Measurements from ENCODE around the gene UNC80.

Gene UNC80

DNA sequence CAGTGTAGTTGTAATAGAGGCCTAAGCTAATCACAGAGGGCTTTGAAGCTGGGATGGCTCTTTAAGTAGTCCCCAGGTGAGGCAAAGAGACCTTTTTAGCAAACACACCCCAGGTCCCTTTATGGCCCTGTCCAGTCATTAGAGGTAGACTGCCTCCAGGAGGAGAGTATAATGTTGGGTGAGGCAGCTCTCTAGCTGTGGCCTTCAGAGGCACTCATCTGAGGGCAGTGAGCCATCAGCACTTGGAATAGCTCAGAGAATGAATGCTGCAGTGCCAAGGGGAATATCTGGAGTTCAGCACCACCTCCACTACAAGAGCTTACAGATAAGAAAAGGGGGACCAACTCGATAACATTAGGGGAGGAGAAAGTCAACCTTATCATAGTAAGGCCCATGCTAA, 52.8 kb downstream of the UNC80 start:
- DNase-seq (ENCODE audit: insufficient read length, low spot score), result no peak
- FAIRE-seq, result no peak
- TF ChIP-seq SPI1 (IDR thresholded peaks at IDR 0.05; ENCODE audit: low read depth, low read length) (no peak), POLR2AphosphoS5 (IDR thresholded peaks at IDR 0.05; ENCODE audit: low read depth, low read length) (no peak), PAX5 (IDR thresholded peaks at IDR 0.05; ENCODE audit: insufficient read depth, low read length, severe bottlenecking) (no peak), TAF1 (IDR thresholded peaks at IDR 0.05; ENCODE audit: low read depth, low read length) (no peak), POLR2A (IDR thresholded peaks at IDR 0.05; ENCODE audit: low read depth, low read length) (no peak), POU2F2 (IDR thresholded peaks at IDR 0.05; ENCODE audit: low read depth, low read length) (no peak)

DNA sequence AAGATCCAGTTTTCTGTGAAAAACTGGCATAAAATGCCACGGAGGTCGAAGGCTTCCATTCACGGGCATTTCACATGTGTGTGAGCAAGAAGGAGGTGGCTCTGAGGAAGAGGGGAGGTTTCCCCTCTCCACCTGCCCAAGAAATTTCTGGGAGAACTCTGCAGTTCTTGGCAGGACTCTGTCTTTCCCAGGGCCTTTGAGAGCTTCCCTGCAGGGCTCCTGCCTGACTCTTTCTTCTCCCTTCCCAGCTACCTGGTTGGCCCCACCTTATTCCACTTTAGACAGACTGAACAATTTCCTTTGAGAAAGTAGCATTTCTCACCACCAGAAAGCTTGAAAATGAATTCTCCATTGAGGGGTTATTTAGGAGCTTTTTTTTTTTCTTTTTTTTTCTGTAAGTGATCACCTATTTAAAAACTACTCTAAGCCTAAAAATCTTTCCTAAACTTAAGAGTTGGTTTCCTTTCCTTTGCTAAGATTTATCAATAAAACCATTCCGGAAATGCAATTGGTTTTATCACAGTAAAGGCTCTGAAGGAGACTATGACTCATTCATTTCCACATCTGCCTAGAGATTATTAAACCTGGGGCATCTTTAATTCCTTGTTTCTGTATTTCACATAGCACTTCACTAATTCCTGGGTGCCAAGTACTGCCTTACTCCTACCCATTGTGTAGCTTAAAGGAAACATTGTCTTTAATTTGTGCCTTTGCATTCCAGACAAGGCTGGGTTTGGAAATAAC, 59.3 kb downstream of the UNC80 start:
- no peak for TF ChIP-seq POU2F2 (IDR thresholded peaks at IDR 0.05; ENCODE audit: low read depth, low read length)
- no peak for TF ChIP-seq POLR2AphosphoS5 (IDR thresholded peaks at IDR 0.05; ENCODE audit: low read depth, low read length)
- no peak for TF ChIP-seq TAF1 (IDR thresholded peaks at IDR 0.05; ENCODE audit: low read depth, low read length)
- TF ChIP-seq SPI1 (IDR thresholded peaks at IDR 0.05; ENCODE audit: low read depth, low read length), result no peak
- no peak for TF ChIP-seq PAX5 (IDR thresholded peaks at IDR 0.05; ENCODE audit: insufficient read depth, low read length, severe bottlenecking)
- TF ChIP-seq POLR2A (IDR thresholded peaks at IDR 0.05; ENCODE audit: low read depth, low read length), result no peak
- DNase-seq (ENCODE audit: insufficient read length, low spot score) (no peak), FAIRE-seq (no peak)

DNA sequence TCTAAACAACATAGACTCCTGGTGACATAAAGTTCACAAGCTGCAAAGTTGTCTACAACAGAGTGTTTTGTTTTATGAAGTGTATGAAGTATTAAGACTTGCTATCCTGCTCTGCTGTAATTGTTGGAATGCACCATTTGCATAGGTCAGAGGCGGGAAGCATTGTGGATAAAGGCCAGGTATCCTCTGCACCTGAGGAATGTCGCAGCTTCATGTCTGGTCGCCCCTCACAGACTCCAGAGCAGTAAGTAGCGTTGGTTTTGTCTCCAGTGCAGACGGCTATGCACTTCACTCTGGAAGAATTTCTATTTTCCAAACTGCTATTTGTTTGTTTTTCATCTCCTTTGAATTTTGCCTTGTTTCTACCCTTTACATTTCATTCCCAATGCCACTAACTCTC, 63.1 kb downstream of the UNC80 start:
- TF ChIP-seq POU2F2 (IDR thresholded peaks at IDR 0.05; ENCODE audit: low read depth, low read length) (no peak), TAF1 (IDR thresholded peaks at IDR 0.05; ENCODE audit: low read depth, low read length) (no peak), POLR2AphosphoS5 (IDR thresholded peaks at IDR 0.05; ENCODE audit: low read depth, low read length) (no peak), POLR2A (IDR thresholded peaks at IDR 0.05; ENCODE audit: low read depth, low read length) (no peak), SPI1 (IDR thresholded peaks at IDR 0.05; ENCODE audit: low read depth, low read length) (no peak), PAX5 (IDR thresholded peaks at IDR 0.05; ENCODE audit: insufficient read depth, low read length, severe bottlenecking) (no peak)
- DNase-seq (ENCODE audit: insufficient read length, low spot score) (no peak), FAIRE-seq (no peak)

DNA sequence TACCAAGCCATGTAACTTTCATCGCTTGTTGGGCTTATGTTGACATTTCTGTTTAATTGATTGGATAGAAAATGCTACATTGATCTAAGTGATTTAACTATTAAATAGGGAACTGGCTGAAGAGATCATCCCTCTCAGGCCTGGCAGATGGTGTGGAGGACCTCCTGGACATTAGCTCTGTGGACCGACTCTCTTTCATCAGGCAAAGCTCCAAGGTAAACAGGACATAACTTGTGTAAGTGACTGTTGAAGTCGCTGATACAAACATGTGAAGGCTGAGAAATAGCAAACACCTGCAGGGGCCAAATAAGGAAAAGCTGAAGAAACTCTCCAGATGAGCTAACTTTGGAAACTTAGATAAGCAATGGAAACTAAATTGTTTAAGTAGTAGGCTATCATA, 68.8 kb downstream of the UNC80 start:
- TF ChIP-seq POLR2AphosphoS5 (IDR thresholded peaks at IDR 0.05; ENCODE audit: low read depth, low read length) (no peak), PAX5 (IDR thresholded peaks at IDR 0.05; ENCODE audit: insufficient read depth, low read length, severe bottlenecking) (no peak), TAF1 (IDR thresholded peaks at IDR 0.05; ENCODE audit: low read depth, low read length) (no peak), SPI1 (IDR thresholded peaks at IDR 0.05; ENCODE audit: low read depth, low read length) (no peak), POLR2A (IDR thresholded peaks at IDR 0.05; ENCODE audit: low read depth, low read length) (no peak)
- FAIRE-seq (no peak), DNase-seq (ENCODE audit: insufficient read length, low spot score) (no peak)

DNA sequence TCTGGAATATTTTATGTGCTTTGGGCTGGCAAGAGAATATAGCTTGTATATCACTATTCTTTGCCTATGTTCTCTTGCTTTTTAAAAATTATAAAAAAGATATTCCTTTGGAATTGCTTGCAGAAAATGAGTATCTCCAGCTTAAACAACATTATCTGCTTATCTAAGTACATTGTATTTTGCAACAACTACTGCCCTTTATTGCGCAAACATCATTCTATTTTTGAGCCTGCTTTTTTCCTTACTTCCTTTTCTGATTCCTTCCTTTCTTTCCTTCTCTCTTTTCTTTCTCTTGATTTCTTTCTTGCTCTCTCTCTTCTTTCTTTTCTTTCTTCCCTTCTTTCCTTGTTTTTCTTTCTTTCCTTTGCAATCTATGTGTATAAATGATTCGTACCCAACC, 74.0 kb downstream of the UNC80 start:
- DNase-seq (ENCODE audit: insufficient read length, low spot score) (no peak), FAIRE-seq (no peak)
- TF ChIP-seq POLR2A (IDR thresholded peaks at IDR 0.05; ENCODE audit: low read depth, low read length), result no peak
- no peak for TF ChIP-seq POLR2AphosphoS5 (IDR thresholded peaks at IDR 0.05; ENCODE audit: low read depth, low read length)
- TF ChIP-seq TAF1 (IDR thresholded peaks at IDR 0.05; ENCODE audit: low read depth, low read length), result no peak
- TF ChIP-seq POU2F2 (IDR thresholded peaks at IDR 0.05; ENCODE audit: low read depth, low read length), result no peak
- TF ChIP-seq PAX5 (IDR thresholded peaks at IDR 0.05; ENCODE audit: insufficient read depth, low read length, severe bottlenecking), result no peak
- no peak for TF ChIP-seq SPI1 (IDR thresholded peaks at IDR 0.05; ENCODE audit: low read depth, low read length)

DNA sequence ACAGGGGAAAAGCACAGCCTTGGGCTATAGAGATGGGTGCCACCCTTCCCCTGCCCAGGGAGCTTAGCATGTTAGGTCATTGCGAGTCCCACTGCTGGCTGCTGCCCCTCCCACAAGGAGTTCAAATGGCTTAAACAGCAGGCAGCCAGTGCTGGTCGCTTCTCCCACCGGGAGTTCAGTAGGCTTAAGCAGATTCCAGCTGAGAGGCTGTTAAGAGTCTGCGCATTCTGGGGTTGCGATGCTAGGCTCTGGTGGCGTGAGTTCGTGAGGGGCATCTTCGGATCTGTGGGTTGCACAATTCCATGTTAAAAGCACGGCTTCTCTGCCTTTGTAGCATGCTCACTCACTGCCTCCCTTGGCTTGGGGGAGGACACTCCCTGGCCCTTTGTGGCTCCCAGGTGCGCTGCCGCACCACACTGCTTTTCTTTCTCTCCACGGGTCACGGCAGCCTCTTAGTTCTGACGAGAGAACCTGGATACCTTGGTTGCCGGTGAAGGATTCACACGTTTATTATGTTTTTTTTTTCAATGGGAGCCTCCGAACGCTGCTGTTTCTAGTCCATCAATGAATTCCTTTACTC, 93.2 kb downstream of the UNC80 start:
- no peak for TF ChIP-seq TAF1 (IDR thresholded peaks at IDR 0.05; ENCODE audit: low read depth, low read length)
- TF ChIP-seq POLR2A (IDR thresholded peaks at IDR 0.05; ENCODE audit: low read depth, low read length), result no peak
- no peak for TF ChIP-seq POU2F2 (IDR thresholded peaks at IDR 0.05; ENCODE audit: low read depth, low read length)
- TF ChIP-seq SPI1 (IDR thresholded peaks at IDR 0.05; ENCODE audit: low read depth, low read length), result no peak
- TF ChIP-seq PAX5 (IDR thresholded peaks at IDR 0.05; ENCODE audit: insufficient read depth, low read length, severe bottlenecking), result no peak
- no peak for TF ChIP-seq POLR2AphosphoS5 (IDR thresholded peaks at IDR 0.05; ENCODE audit: low read depth, low read length)
- no peak for DNase-seq (ENCODE audit: insufficient read length, low spot score)
- no peak for FAIRE-seq

DNA sequence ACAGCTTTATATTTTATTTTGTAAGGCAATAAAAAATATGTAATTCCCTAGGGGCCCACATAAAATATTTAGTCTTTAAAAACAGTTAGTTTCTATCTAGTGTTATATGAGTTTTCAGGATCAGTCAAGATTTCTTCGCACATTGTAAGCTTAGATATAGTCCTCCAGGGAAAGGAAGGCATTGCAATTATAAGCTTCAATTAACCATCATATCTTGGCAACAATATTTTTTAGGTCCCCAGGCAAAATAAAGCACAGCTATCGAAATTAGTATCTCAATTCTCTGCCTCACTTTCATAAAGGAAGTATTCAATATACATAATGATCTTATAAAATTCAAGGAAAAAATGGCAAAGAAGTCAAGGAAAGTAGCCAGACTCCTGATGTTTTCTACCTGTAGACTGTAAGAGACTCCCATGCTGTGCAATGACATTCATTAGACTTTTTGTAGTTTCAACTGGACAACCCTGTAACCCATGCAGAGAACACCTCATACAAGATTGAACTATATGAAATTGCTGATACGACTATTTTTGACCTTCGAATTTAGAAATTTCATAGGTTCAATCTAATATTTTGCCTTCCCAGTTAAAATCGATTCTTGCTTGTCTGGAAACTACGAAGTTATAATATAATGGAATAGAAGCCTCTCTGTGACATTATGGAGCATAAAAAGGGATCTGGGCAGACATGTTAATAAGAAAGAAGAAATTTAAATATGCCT, 96.8 kb downstream of the UNC80 start:
- no peak for TF ChIP-seq TAF1 (IDR thresholded peaks at IDR 0.05; ENCODE audit: low read depth, low read length)
- TF ChIP-seq POLR2A (IDR thresholded peaks at IDR 0.05; ENCODE audit: low read depth, low read length), result no peak
- TF ChIP-seq POU2F2 (IDR thresholded peaks at IDR 0.05; ENCODE audit: low read depth, low read length), result no peak
- TF ChIP-seq SPI1 (IDR thresholded peaks at IDR 0.05; ENCODE audit: low read depth, low read length), result no peak
- no peak for TF ChIP-seq POLR2AphosphoS5 (IDR thresholded peaks at IDR 0.05; ENCODE audit: low read depth, low read length)
- TF ChIP-seq PAX5 (IDR thresholded peaks at IDR 0.05; ENCODE audit: insufficient read depth, low read length, severe bottlenecking), result no peak
- DNase-seq (ENCODE audit: insufficient read length, low spot score), result no peak
- no peak for FAIRE-seq

DNA sequence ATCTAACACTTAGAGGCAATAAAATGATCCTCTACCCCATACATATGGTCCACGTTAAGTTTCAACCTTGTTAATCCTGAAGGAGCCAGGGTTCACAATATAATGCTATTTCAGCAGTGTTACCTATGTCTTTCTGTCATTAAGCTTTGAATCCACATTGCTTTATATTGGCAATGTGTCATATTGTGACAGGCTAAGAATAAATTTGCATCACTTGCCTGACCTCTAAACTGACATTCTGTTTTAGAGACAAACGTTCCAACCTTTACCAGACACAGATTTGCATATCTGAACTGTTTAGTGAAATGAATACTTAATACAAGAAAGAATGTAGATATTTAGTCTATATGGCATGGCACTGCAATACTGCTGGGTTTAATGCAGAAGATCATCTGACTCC, 98.4 kb downstream of the UNC80 start:
- no peak for TF ChIP-seq TAF1 (IDR thresholded peaks at IDR 0.05; ENCODE audit: low read depth, low read length)
- TF ChIP-seq PAX5 (IDR thresholded peaks at IDR 0.05; ENCODE audit: insufficient read depth, low read length, severe bottlenecking), result no peak
- no peak for TF ChIP-seq POU2F2 (IDR thresholded peaks at IDR 0.05; ENCODE audit: low read depth, low read length)
- no peak for TF ChIP-seq POLR2AphosphoS5 (IDR thresholded peaks at IDR 0.05; ENCODE audit: low read depth, low read length)
- TF ChIP-seq SPI1 (IDR thresholded peaks at IDR 0.05; ENCODE audit: low read depth, low read length), result no peak
- no peak for TF ChIP-seq POLR2A (IDR thresholded peaks at IDR 0.05; ENCODE audit: low read depth, low read length)
- DNase-seq (ENCODE audit: insufficient read length, low spot score), result no peak
- no peak for FAIRE-seq

DNA sequence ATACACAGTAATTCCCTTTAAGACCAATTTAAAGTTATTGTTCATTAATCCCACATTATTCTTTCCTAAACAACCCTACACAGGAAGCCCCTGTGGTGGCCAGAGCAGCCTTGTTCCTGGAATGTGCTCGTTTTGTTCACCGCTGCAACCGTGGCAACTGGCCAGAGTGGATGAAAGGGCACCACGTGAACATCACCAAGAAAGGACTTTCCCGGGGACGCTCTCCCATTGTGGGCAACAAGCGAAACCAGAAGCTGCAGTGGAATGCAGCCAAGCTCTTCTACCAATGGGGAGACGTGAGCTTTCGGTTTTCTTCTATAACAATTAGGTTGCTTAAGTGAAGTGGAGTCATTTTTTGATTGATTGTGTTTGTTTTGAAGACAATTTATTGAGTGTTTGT, 101.0 kb downstream of the UNC80 start:
- DNase-seq (ENCODE audit: insufficient read length, low spot score) (no peak), FAIRE-seq (no peak)
- TF ChIP-seq POLR2A (IDR thresholded peaks at IDR 0.05; ENCODE audit: low read depth, low read length) (no peak), POLR2AphosphoS5 (IDR thresholded peaks at IDR 0.05; ENCODE audit: low read depth, low read length) (no peak), TAF1 (IDR thresholded peaks at IDR 0.05; ENCODE audit: low read depth, low read length) (no peak)

Data from GM12891 (cell line).